ENCODE measurements around the gene LRTM1.

Gene LRTM1

DNA sequence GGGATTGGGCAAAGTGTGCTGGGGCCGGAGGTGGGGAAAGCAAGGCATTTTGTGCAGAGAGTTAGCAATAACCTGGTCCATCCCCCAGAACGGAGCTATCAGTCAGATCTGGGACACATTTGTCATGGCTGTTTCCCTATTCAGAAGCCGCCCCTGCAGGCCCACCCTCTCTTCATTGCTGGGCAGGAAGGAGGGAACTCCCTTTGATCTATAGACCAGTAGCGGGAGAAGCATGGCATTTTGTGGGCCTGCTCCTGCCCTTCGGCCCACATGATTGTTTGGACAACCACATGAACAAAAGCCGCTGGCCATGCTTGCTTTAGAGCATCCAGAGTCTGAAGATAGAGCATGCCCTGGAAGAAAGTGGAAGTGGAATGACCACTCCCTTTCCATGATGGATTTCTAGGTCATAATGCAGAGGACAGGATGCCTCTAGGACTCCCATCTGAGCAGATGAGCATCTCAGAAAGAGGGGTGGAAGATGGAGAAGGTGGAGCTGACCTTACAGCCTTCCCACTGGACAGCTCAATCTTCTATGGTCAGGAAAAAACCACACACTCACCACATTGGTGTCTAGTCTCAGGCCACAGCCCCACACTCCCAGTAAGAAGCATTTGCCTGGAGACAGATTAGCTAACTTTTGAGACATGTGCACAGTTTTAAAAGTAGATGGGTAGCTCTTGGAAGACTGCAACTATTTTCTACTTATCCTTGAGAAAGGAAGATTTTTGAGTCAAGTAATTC lies 11.9 kb upstream of the LRTM1 start:
- DNase-seq: no peak

- no peak for DNase-seq
These were observed 8.7 kb upstream of the LRTM1 start for GRCh38 chr3:54936561-54936960.

DNA sequence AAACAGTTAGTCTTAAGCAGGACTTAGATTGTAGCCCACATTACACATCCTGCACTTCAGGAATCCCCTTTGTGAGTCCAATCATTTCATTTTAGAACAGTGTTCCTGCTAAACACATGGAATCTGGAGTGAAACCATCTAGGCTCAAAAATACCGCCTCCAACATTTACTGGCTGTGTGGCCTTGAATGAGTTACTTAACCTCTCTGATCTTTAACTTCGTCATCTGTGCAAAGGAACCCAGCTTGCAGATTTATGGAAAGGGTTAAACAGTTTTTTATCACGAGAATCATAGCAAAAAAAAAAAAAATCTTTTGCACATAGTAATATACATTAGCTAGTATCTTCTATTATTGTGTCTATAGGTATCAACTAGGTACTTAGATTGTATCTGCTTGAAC lies 8.0 kb upstream of the LRTM1 start:
- no peak for DNase-seq

DNA sequence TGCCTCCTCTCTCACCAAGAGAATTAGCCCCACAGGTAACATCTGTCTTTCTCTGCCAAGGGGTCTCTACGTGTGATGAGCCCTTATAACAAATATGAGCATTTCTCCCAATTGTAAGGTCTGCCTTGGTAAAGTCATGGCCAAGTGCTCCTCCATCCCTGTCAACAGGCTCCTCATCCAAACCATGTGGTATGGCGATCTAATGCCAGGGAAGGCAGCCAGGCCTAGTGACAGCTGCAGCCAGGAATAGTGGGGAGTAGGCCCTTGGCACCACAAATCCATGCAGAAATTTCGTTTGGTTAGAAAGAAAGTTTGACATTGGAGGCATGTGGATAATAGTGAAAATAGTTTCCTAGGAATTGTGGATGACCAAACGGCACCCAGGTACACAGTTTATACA lies 4.7 kb upstream of the LRTM1 start:
- no peak for DNase-seq

- no peak for DNase-seq
These were observed 3.3 kb upstream of the LRTM1 start for GRCh38 chr3:54931182-54931581.

DNA sequence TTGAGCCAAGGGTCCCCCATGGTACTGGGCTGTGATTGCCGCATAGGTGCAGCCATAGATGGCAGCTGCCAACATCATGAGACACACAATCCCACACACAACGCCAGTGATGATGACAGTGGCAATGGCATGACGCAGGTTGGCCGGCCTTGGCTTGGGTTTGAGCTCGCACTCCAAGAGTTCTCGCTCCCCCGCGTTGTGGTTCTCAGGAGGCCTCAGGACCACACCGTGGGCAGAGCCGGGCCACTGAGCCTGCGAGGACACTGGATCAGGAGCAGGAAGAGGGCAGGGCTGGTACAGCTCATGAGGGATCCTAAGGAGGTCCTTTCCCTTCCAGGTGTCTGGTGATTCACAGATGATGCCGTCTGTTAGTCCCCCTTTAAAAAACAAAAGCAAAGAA lies 9.3 kb downstream of the LRTM1 start:
- no peak for DNase-seq

GRCh38 chr3:54917862-54918261 lies 10.0 kb downstream of the LRTM1 start:
- DNase-seq: no peak

DNA sequence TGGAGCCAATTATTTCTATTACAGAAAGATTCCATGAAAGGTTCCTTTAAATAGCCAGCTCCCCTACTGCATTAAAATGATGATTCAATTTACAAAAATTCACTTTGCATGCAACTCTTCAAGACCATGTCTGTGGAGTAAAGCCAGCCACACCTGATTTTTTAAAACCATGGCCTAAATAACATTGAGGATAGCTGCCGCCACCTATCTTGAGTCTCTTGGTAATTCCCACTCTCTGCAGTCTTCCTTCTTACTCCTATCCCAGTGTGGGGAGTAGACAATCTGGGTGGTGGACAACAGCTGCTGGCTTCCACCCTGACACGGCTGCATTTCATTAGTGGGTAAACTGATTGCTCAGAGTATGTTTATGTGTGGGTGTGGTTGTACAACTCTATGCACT lies 10.7 kb downstream of the LRTM1 start:
- no peak for DNase-seq

DNA sequence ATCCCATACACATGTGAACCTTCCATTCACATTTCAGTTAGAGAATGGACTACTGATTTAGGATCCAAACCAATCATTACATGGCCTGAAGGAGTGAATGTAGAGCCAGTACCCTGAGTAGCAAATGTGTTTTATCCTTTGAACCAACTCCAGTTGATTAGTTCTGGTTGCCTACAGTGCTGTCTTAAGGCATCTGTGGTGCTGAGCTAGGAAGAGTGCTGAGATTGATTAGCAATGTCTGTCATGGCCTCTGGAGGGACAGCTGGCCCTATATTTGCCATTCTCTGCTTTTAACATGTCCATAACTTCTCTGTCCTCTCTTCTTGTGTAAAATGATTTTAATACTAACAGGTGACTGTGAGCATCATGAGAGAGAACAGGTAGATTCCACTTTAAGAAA lies 11.1 kb downstream of the LRTM1 start:
- no peak for DNase-seq

- no peak for DNase-seq
These were observed 11.9 kb downstream of the LRTM1 start for GRCh38 chr3:54915976-54916375.

- no peak for DNase-seq
These were observed 12.7 kb downstream of the LRTM1 start for GRCh38 chr3:54915181-54915580.

- DNase-seq: no peak
These were observed 13.7 kb downstream of the LRTM1 start for GRCh38 chr3:54914180-54914579.

DNA sequence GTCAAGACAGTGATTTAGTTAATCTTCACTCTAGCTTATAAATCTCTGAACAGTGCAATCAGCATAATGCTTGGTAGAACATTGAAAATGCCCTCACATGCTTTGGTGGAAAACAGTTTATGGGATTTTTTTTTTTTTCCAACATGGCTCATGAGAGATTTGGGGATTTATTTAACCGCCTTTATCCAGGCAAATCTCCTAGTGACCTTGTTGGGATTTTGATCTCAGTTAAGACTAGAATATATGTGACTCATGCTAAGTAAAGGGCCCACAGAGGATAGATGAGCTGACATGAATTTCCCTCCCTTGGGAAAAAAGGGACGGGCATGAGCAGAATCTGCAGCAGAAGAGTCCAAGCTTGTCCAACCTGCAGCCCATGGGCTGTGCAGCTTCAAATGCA lies 18.7 kb downstream of the LRTM1 start:
- DNase-seq: no peak

DNA sequence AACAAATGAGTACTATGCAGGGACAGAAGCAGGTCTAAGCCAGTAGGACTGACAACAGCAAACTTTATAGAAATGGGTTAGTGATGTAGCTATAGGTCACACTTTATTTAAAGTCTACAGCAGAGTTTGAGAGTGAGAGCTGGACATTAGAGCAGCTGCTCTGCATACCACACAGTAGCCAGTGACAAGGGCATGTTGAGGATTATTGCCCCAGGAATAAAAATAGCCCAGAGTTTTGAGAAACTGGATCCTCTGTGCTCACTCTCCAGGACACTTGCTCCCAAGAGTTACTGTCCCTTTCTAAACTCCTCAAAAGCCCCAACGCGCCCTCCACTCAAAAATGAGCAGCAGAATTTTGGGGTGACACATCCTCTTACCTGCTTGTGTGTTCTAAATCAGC lies 21.1 kb downstream of the LRTM1 start:
- DNase-seq: no peak

DNA sequence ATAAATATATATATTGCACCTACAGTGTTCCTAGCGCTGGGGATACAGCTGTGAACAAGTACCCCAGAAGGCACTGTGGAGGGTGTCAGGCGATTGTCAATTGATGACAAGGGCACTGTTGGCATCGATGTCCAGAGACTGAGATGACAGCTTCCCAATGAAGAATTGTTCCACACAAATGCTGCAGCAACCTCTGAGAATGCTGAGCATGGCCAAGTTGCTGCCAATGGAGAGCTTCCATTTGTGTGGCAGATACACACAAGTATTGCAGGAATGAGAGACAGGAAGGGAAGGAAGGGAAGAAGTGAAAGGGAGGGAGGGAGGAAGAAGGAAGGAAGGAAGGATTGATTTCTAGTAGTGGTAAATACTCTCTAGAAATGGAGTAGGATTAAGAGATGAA lies 21.9 kb downstream of the LRTM1 start:
- DNase-seq: no peak

GRCh38 chr3:54905261-54905888 lies 22.5 kb downstream of the LRTM1 start:
- no peak for DNase-seq

GRCh38 chr3:54901906-54902685 lies 25.8 kb downstream of the LRTM1 start:
- DNase-seq: no peak

DNA sequence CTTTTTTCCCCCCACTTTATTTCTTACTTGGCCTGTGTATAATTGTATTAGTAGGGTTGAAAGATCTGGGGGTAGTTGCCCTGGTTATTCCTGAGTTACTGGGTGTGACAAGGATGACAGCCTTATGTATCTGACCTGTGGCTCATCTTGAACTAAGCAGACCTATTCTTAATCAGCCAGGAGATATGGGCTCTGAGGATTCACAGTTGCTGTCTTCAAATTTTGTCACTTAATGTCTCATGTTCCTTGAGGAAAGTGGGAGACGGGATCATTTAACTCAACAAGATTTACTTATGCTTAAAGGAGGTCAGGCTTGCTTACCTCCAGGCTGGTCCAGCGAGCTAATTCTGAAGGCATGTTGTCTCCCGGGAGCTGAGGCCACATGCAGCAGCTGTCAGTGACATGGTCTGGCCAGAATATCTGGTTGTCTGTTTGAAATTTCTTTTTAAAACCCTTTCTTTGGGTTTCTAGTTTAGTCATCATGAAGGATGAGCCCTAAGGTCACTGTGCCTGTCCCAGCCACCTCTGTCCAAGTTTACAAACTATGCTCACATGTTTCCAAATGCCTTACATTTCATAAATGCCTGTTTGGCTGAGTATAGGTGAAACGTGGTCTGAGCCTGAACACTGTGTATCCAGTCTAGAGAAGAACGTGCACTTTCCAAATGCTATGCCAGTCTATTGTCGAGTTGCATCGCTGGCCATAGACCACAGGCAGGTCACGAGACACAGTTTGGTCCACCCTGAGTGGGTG lies 26.8 kb downstream of the LRTM1 start:
- no peak for DNase-seq

DNA sequence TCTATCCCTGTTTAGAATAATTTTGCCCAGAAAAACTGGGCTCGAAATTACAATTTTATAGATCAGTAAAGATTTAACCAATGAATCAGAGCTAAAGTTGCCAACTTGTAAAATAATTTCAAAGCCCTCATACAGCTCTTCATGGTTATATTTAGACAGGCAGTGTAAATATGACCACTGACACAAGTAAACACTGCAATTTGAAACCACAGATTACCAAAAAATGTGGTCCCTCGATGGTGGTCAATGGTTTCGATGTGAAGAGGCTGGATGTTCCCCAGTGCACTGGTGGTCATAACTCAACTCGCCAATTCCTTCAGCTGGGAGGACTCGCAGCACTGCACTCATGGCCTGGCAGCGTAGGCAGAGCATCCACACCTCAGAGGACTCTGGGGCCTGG lies 28.6 kb downstream of the LRTM1 start:
- no peak for DNase-seq

GRCh38 chr3:54897028-54897711 lies 30.7 kb downstream of the LRTM1 start:
- DNase-seq: no peak

GRCh38 chr3:54895613-54896012 lies 32.2 kb downstream of the LRTM1 start:
- DNase-seq: no peak

- no peak for DNase-seq
These were observed 35.7 kb downstream of the LRTM1 start for GRCh38 chr3:54892168-54892567.

DNA sequence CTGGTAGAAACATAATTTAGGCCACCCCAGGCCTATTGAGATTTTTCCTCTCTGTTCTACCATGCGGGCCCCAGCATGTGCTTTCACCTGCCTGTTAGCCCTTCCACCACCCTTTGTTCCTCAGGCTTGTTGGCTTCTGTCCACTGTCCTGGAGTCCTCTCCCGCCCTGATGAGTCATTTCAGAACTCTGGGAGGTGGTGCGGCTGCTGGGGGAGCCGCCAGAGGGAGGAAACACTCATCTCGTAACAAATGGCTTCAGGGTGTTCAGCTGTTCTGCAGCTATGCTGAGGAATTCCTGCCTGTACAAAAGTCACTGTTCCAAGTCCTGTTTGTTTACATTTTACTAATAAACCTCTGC lies 36.3 kb downstream of the LRTM1 start:
- DNase-seq: no peak

All from activated effector memory CD4-positive, alpha-beta T cell treated with anti-CD3 and anti-CD28 coated beads, Interleukin-2, amount 50 U/mL, for 16 hours (primary cell).